Epidermal melanocyte (primary cell): ENCODE measurements around the gene ZCCHC24.
A peak's percentile ranks its signal among the peaks of the same experiment; 100 is the strongest.

Experiments used
- DNase-seq: peaks from one replicate; pipeline ENCODE4 v3.0.0; 2011; ENCODE audit warnings: low spot score; ENCODE audit not compliant: insufficient read length

Gene ZCCHC24

DNA sequence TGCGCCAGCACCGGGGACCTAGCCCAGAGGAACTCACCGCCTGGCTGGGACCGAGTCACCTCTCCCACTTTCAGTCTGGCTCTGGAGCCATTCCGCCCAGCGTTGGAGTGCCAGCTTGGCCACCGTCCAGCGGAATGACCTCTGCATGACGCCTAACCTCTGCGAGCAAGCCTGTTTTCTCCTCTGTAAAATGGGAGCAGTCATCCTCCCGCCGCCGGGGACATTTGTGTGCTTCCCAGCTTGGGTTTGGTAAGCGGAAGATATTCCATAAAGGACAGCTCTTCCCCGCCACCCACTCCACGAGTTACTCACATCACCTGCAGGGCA, 1.3 kb upstream of the ZCCHC24 start:
- no peak for DNase-seq

GRCh38 chr10:79445977-79446757, 743 bp upstream of the ZCCHC24 start:
- no peak for DNase-seq

- DNase-seq = no peak
Observed at GRCh38 chr10:79444199-79445119, 965 bp downstream of the ZCCHC24 start.

DNA sequence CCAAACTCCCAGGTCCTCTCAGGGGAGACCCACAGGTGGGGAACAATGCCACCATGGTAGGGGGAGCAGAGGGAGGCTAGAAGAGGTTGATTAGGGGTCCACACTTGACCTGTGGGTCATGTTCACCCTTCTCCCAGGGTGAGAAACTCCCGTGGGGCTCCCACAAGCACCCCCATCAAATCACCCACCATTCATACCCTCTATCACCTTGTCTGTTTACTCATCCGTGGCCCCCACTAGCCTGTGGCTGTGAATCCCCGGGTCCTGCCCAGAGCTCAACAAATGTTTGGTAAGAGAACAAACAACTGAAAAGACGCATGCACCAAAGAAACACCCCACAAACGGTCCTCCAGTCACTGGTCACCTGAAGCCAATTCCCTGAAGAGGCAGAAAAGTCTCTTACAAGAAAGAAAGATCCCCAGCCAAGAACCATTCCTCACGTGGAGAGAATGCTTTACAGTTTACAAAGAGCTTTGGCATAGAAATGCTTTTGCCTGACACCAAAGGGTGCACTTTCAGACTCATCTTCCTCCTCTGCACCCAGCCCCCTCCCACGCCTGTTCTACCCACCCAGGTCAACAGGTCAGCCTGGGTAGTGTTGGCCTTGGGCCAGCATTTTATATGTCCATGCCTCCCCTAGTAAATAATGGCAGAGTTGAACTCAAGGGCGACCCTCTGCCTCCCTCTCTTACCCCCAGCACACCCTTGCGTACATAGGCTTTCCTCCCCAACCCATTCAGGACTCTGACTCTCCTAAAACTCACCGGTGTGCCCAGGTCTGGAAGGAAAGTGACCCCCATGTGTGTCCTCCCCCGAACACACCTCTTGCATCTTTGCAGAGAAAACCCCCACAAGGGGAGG, 1.9 kb downstream of the ZCCHC24 start:
- no peak for DNase-seq

- no peak for DNase-seq
Observed at GRCh38 chr10:79442171-79443040, 3.0 kb downstream of the ZCCHC24 start.

- DNase-seq = no peak
Observed at GRCh38 chr10:79441433-79441832, 4.0 kb downstream of the ZCCHC24 start.

DNA sequence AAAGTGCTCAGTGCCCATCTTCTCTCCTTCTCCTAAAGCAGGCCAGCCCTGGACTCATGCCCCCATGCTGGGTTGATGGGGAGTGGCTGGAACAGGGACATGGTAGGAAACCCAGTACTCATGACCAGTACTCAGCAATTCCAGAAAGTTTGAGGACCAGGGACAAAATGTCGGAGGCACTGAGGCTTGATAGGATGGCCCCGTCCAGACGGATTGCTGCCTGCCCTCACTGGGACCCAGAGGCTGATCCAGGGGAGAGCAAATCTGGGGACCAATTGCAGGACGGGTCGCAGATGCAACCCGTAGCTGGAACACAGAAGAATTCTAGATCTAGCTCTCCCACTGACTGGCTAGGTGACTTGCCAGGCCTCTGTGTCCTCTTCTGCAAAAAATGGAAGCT, 5.1 kb downstream of the ZCCHC24 start:
- DNase-seq = no peak

- DNase-seq = no peak
Observed at GRCh38 chr10:79438699-79439085, 6.7 kb downstream of the ZCCHC24 start.

GRCh38 chr10:79438021-79438698, 7.3 kb downstream of the ZCCHC24 start:
- peak; percentile 70 for DNase-seq

GRCh38 chr10:79437111-79437814, 8.2 kb downstream of the ZCCHC24 start:
- DNase-seq = no peak

DNA sequence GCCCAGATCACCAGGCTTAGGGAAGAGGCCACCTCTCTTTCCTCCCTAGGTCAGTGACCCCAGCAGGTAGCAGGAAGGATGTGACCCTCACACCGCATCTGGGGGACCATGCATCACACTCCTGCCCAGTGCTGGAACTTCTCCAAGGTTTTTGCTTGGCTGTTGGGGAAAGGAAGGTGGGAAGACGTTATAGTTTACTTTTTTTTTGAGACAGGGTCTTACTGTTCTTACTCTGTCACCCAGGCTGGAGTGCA, 8.6 kb downstream of the ZCCHC24 start:
- no peak for DNase-seq

DNA sequence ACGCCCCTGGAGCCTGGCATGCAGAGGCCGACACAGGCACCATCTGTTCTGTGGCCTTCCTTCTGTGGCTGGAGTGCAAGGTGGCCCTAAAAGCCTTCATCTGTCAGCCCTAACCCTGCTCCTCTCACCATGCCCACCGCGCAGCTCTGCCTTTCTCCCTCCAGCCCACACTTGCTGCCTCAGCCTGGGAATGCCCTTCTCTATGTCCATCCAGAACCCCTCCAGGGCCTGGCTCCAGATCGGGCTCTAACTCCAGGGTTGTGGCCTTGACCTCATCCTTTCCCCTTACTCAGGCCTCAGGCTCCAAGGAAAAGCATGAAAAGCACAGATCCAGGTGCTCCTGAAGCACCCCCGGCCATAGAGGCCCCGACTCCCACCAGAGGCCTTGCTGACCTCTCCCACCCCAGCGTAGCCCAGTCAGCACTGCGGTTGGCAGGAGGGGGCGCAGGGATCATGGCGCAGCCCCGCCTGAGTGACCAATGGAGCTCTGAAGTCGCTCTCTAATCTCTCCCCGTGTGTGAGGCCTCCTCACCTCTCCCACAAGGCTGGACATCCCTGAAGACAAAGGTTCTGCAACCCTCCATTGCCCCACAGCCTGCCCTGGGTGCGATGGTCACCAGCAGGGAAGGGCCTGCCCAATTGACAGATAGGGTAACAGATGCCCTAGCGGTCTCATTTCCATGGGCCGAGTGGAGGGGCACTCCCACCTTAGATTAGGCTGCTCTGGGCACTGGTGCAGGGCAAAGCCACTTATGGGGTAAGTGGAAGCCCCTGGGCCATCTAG, 9.2 kb downstream of the ZCCHC24 start:
- DNase-seq = no peak

DNA sequence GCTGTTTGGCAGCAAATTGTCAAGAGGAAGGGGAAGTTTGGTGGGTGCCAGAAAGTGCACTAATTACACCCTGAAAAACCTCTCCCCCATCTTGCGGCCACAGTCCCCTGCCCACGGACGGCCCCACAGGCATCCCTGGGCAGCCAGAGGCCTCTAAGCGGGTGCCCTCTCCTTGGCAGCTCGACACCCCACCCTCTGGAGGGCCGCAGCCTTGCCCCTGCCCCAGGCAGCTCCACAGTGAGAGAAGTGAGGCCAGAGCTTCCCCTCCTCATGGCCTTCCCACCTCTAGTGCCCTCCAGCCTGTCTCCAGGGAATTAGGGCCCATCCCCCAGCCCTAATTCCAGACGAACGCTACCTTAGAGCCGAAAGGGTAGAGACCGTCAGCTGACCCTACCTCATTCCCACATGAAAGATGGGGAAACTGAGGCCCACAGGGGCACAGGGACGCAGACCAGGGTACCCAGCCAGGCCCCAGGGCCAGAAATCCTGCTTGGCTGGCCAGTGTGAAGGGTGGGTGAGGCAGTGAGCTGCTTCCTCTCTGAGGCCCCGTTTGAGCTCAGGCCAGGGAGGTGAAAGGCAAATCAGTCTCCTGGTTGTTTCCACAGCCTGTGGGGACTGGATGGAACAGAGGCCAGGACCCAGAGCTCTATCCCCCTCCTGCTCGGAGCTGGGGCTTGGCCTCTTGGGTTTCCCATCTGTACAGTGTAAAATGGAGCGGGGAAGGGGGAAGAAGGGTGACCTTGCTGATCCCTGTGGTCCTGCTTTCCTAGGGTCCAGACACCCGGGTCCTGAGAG, 10.0 kb downstream of the ZCCHC24 start:
- DNase-seq = no peak

GRCh38 chr10:79434821-79435251, 10.6 kb downstream of the ZCCHC24 start:
- no peak for DNase-seq

DNA sequence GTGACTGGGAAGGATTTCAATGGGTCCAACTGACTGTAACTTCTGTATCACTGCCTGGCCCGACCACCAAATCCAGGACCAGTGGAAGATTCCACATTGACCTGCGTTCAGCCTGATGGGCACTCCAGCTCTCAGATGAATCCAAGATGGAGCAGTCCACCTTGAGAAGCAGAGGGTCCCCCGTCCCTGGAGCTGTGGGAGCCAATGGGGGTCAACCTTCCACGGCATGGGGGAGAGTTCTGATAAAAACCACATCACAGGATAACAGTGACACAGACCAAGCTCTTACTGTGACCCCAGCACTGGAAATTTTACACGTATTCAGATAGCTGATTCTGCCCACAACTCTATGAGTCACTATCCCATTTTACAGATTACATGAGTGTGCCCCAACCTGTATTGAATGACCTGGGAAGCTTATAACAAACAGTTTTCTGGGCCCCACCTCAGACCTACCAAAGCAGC, 11.2 kb downstream of the ZCCHC24 start:
- DNase-seq = no peak

- no peak for DNase-seq
Observed at GRCh38 chr10:79433324-79434222, 11.9 kb downstream of the ZCCHC24 start.
